HG03457 (cell line): ENCODE results near the gene TNFSF10.
A peak's percentile ranks its signal among the peaks of the same experiment; 100 is the strongest.
"Not testable (repeated sequence)": the region's sequence is repeated elsewhere in the genome, so short reads cannot be mapped to it uniquely, and the experiment has no call there.

Source experiments
- ATAC-seq: cut with Tn5 transposase; IDR thresholded peaks from one replicate; pipeline ENCODE4 v1.9.1; 2021; ENCODE audit warnings: moderate number of reproducible peaks; ENCODE audit not compliant: unreplicated experiment

TNFSF10 gene

GRCh38 chr3:172522871-172523818 is at the start of gene TNFSF10:
Gene TNFSF10 (minus strand): TSS chr3:172523430. CDS start chr3:172523384, 46 bp downstream.
- ATAC-seq = peak; percentile 82

- ATAC-seq = no peak
Observed at GRCh38 chr3:172569128-172570008, 46.1 kb upstream of the TNFSF10 start.

- no peak for ATAC-seq
Observed at GRCh38 chr3:172568701-172569100, 45.5 kb upstream of the TNFSF10 start.

GRCh38 chr3:172566785-172567184 is 43.6 kb upstream of the TNFSF10 start:
- ATAC-seq = not testable (repeated sequence)

DNA sequence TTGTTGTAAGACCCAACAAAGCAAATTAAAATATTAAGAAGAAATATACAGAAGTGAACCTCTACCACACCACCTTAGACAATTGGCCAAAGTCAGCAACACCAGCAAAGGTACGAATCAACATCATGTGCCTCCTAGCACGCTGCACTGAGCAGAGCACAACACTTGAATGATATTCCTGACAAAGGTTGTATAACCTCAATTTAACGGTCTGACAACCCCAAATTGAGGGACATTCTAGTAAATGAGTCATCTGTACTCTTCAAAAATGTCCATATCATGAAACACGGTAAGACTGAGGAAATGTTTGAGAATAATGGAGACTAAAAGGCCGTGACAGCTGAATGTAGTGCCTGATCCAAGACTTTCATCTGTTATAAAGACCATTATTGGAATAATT is 41.3 kb upstream of the TNFSF10 start:
- no peak for ATAC-seq

- peak; percentile 54 for ATAC-seq
Observed at GRCh38 chr3:172562871-172563865, 39.9 kb upstream of the TNFSF10 start.

DNA sequence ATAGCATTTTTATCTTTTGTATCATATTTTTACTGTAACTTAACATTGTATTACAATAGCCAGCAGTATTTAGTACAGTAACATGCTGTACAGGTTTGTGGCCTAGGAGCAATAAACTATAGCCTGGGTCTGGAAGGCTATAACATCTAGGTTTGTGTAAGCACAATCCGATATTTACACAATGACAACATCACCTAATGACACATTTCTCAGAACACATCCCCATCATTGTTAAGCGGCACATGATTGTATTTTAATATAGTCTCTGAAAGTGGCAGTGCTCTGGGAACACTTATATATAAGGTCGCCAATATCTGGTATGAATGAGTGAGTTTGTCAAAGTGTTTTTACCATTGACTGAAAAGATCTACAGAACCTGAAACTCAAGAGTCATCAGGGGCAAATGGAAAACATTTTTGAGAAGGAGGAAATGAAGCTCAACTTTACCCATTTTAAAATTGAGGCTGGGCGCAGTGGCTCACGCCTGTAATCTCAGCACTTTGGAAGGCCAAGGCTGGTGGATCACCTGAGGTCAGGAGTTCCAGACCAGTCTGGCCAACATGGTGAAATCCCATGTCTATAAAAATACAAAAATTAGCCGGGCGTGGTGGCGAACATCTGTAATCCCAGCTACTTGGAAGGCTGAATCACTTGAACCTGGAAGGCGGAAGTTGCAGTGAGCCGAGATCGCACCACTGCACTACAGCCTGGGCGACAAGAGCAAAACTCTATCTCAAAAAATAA is 38.8 kb upstream of the TNFSF10 start:
- ATAC-seq = no peak

DNA sequence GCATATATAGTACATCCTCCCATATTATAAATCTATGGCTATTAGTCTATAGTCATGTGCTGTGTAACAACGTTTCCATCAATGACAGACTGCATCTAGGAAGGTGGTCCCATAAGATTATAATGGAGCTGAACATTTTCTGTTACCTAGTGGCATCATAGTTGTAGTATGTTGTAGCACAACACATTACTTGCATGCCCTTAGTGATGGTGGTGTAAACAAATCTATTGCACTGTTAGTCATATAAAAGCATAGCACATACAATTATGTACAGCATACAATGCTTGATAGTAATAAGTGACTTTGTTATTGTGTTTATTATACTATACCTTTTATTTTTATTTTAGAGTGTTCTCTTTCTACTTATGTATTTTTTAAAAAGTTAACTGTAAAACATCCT is 37.4 kb upstream of the TNFSF10 start:
- no peak for ATAC-seq

DNA sequence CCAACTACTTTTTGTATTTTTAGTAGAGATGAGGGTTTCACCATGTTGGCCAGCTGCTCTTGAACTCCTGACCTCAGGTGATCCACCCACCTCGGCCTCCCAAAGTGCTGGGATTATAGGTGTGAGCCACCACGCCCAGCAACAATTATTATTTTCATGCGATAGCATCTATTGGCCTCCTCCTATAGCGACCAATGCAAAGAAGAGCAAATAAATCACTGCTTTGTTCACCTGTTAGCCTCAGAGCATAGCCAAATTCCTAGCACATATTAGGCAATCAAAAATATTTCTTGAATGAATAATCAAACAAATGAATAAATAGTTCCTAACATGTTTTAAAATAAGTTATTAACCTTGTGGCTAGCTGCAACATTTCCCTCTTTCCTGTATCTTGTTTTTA is 36.8 kb upstream of the TNFSF10 start:
- no peak for ATAC-seq

- ATAC-seq = no peak
Observed at GRCh38 chr3:172559020-172559419, 35.8 kb upstream of the TNFSF10 start.

DNA sequence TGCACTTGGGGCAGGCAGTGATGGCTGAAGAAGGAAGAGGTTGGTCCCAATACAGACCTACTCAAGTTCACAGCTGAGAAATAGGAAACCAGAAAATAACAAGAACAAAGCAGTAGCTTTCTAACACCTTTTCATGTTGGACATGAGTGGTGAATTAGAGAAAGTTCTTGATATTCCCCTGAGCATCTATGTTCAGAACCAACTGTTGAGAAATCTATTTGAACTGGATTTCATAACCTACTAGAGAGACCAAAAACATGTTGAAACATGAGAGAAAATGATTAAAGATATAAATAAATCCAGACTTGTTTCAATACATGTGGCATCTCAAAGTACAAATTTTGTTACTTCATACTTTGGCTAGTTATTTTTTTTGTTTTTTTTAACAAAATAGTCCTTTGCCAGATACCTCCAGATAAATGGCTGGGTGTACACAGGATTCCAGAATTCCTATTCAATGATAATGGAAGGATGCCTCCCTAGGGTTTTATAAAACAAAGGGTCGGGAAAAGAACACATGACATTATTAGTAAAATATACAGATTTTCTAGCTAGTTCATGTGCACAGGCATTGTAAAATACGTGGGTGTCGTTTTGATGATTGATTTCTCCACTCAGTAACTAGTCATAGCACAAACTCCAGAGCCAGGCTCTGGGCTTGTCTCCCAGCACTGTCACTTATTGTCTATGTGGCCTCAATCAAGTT is 34.4 kb upstream of the TNFSF10 start:
- no peak for ATAC-seq

GRCh38 chr3:172553526-172554252 is 30.5 kb upstream of the TNFSF10 start:
- ATAC-seq = no peak

DNA sequence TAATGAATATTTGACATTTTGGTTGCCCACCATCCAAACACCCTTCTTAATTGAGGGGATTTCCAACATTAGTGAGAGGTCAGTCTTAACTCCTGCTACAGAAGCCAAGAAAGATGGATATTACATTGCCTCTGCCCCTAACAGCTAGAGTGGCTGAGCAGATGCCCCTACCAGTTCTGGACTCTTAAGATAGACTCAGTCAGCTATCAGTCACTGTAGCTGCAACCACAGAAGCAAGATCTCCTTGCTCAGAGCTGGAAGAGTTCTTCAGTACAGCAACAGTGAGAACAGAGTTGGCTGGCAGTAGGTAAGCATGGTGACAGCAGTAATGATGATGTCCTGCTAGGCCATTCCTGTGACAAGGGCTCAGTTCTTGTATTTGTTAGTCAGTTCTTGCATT is 29.4 kb upstream of the TNFSF10 start:
- no peak for ATAC-seq

DNA sequence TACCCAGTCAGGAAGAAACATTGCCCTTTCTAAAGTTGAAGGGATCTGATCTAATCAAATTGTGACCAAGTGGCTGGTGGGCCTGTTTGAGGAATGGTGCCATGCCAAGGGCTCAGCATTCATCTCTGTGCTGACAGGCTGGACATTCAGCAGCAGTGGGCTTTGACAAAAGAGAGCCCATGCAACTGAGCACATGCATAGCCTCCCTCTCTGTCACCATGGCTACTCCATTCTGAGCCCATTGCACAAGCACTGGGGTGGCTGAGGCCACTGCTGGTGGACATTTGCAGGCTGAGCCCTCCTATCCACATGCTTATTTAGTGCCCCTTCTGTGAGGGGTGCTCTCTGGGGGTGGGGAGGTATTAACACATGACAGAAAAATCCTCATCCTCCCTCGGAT is 28.6 kb upstream of the TNFSF10 start:
- no peak for ATAC-seq

DNA sequence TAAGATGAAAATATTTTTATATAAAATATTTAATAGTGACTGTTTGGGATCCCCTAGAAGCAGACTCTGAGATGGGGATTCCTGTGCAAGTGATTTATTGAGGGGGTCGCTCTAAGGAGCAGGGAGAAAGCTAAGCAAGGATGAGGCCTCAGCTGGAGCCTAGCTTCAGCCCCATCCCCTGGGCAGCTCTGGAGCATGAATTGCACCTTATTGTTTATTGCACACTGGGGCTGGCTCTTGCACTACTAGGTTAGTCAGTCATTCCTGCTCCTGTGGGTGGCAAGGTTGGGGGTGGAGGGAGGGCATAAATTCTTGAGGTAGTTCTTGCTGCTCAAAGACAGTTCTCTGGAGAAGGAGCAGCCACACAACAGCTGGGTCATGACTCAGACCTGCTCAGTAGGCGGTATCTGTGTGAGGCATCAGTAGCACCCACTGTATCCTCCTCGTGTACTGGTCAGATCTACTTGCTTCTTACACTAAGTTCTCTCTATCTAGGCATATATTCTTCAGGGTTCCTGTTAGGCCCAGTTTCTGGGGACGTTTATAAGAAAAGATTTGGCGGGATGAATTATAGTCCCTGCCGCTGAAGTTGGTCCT is 27.2 kb upstream of the TNFSF10 start:
- no peak for ATAC-seq

GRCh38 chr3:172549144-172549543 is 25.9 kb upstream of the TNFSF10 start:
- no peak for ATAC-seq

DNA sequence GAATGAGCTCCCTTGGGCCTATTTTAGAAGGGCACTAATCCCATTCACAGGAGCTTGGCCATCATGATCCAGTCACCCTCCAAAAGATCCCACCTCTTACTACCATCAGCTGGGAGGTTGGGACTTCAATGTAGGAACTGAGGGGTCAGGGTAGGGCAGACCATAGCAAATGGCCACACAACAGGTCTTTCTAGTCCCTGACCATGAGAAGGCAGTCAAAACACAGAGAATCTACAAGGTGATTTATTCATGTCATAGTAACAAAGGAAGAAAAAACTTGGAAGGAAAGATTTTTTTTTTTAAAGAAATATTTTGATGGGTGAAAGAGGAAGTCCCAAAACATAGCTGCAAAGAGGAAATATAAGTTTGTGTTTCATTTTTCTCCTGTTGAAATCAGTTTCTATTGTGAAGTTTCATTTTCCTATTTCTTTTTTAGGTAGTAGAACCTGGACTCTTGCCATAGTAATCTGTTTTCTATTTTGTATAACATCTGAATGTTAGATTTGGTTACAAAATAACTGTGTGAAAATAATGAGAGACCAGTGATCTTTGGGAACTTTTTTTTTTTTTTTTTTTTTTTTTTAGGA is 23.5 kb upstream of the TNFSF10 start:
- no peak for ATAC-seq

GRCh38 chr3:172546105-172546504 is 22.9 kb upstream of the TNFSF10 start:
- ATAC-seq = no peak
